Adrenal gland (tissue), 5 donors: Measurements from ENCODE around the gene SRGAP1.

Experiments
- CTCF ChIP-seq, 6 experiments: fragments of 450-650 bp in 4 of 6; fragments of 200-600 bp in 2 of 6; sonication (generic) in 1 of 6; IDR thresholded peaks; 1 replicate in 5 of 6; 2 replicates in 1 of 6; pipeline versions ENCODE4 v1.5.1 to v1.8.0; 2016 to 2021; ENCODE audit warnings: antibody characterized with exemption in 6 of 6, mild to moderate bottlenecking in 2 of 6, moderate library complexity in 1 of 6
- POLR2A ChIP-seq, 2 donors: fragments of 450-650 bp; IDR thresholded peaks; one replicate each; pipeline ENCODE4 v1.6.1; 2017; ENCODE audit warnings: antibody characterized with exemption in 2 of 2, mild to moderate bottlenecking in 2 of 2, moderate library complexity in 1 of 2
- donor health status: DM: no; HTN: no; CAD: no.

GRCh38 chr12:64189530-64189929 is 345.0 kb downstream of the SRGAP1 start:
- TF ChIP-seq CTCF (IDR thresholded peaks at IDR 0.05) (no peak), POLR2A (IDR thresholded peaks at IDR 0.05) (no peak)
